ENCODE results near the gene SPIN1.

Gene SPIN1

DNA sequence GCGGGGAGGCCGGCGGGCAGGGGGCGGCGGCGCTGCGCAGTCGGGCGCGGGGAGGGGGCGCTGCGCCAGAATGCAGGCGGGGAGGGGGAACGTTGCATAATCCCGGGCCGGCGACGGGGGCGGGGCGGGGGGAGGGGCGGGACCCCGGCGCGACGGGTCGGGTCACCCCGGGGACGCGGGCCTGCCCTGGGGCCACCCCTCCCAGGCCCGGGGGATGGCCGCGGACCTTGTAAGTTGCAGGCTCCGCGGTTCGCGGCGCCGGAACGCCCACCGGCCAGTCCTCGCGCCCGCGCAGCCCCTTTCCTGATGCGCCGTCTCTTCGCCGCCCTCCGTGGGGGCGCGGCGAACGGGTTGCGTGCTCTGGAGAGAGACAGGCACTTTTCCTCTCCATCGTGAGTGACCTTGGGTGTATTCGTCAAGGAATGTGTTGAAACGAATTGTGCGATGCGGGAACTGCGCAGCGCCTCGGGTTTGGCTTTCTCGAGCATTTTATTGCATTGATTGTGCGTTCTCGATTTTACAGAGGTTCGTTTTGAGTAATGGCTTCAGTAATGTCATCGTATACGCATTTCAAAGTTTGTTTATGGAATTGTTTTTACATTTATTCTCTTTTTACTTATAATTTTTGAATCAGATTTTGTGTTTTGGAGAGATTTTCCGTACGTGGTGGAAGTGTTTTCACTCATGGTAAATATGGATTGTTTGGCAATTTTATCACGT is 802 bp downstream of the SPIN1 start:
- peak; percentile 43 for DNase-seq

- DNase-seq, result no peak
These were observed 2.2 kb downstream of the SPIN1 start for GRCh38 chr9:88390371-88390990.

GRCh38 chr9:88391236-88391635 is 3.0 kb downstream of the SPIN1 start:
- DNase-seq, result no peak

DNA sequence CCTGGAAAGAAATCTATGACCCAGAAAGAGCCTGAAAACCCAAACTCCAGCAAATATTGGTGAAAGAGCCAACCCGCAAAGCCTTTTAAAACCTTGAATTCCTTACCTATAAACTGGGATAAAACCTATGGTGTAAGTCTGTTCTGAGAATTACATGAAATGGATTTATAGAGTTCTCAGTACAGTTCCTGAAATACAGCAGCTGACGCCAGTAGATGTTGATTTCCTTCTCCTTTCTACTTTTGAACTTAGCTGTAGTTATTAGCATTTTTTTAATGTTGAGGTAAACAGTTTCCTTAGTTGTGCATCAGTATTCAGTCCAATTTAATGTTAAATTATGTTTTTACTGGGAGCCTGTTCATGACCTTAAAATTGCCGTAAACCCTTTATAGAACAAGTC is 3.7 kb downstream of the SPIN1 start:
- no peak for DNase-seq

- no peak for DNase-seq
These were observed 4.3 kb downstream of the SPIN1 start for GRCh38 chr9:88392549-88392948.

GRCh38 chr9:88396836-88397577 is 8.8 kb downstream of the SPIN1 start:
- DNase-seq, result no peak

- DNase-seq, result no peak
These were observed 9.8 kb downstream of the SPIN1 start for GRCh38 chr9:88398016-88398415.

DNA sequence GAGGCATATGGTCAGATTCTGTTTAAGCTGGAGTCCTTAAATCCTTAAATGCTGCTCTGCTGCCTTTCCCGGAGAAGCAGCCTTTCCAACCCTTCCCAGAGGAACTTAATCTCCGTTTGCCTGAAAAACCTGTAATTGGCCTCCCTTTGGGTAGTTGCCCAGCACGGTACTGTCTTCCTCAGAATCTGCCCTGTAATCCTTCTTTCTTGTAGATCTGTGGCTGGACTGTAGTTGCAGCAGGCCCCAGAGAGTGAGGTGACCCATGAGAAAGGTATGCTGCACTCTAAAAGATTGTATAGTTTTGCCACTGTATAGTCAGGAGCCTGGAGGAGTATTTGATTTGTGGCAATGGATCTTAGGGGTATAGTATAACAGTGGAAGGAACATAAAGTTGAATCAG is 11.7 kb downstream of the SPIN1 start:
- DNase-seq, result peak; percentile 44

- DNase-seq, result no peak
These were observed 15.1 kb downstream of the SPIN1 start for GRCh38 chr9:88403340-88403739.

DNA sequence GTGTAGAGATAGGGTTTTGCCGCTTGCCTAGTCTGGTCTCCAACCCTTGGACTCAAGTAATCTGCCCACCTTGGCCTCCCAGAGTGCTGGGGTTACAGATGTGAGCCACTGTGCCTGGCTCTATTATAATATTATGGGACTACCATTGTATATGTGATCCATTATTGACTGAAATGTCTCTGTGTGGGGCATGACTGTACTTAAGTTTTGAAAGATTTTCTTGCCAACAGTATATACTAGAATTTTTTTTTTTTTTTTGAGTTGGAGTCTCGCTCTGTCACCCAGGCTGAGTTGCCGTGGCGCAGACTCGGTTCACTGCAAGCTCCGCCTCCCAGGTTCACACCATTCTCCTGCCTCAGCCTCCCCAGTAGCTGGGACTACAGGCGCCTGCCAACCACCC is 17.8 kb downstream of the SPIN1 start:
- no peak for DNase-seq

DNA sequence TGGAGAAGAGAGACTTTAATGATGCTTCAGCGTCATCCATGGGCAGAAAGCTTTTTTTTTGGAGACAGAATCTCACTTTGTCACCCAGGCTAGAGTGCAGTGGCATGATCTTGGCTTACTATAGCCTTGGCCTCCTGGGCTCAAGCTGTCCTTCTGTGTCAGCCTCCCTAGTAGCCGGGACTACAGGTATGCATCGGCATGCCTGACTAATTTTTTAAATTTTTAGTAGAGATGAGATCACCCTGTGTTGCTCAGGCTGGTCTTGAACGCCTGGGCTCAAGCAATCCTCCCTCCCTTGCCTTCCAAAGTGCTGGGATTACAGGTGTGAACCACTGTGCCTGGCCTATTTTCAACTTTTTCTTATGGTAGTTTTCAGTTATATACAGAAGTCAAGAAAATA is 23.2 kb downstream of the SPIN1 start:
- DNase-seq, result no peak

DNA sequence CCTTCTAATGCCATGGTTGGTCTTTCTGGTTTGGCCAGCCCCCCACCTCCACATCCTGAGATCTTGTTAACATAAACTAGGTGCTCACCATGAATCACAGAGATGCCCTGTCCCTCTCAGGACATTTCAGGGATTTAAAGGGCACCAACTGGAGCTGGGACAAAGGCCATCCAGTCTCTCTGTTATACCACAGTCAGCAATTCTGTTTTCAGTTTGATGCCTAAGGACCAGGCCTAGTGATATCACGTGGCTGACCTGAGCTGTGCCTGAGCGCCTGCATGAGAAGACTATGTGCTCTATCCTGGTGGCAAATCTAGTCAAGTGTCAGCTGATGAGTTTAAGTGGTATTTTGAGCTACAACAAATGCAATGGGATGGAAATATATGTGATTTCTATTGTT is 26.1 kb downstream of the SPIN1 start:
- DNase-seq, result no peak

GRCh38 chr9:88418025-88418424 is 29.8 kb downstream of the SPIN1 start:
- DNase-seq, result no peak

DNA sequence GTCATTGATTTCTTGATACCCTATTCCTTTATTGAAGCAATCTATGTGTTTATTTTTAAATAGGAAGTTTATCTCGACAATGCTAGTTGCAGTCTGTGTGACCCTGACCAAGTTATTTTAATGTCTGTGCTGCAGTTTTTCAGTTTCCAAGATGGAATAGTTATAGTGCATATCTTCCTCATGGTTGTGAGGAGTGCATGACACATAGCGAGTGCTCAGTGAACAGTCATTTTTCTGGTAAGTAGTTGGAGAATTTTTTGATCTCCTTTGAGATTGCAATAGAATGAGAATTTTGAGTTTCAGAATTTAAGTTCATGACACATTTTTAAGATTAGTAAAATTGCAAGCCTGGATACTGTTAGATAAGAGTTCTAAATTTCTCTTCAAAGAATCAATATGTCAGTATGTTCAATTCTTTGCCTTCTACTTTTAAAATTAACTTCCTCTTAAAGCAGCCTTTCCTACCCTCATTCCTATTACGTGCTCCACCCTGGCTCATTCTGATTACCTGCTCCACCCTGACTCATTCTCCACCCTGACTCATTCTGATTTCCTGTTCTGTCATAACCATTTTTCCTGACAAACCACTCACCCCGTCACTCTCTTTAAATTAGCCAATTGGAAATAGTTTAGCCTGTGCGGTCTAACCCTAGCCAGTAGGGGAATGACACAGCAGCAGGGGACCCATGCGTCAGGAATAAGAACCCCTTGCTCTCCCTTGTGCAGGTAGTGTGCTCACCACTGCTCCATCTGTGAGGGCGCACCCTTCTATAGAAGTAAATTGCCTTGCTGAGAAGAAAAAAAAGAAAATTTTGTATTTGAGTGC is 30.7 kb downstream of the SPIN1 start:
- no peak for DNase-seq

GRCh38 chr9:88420227-88420626 is 32.0 kb downstream of the SPIN1 start:
- no peak for DNase-seq

DNA sequence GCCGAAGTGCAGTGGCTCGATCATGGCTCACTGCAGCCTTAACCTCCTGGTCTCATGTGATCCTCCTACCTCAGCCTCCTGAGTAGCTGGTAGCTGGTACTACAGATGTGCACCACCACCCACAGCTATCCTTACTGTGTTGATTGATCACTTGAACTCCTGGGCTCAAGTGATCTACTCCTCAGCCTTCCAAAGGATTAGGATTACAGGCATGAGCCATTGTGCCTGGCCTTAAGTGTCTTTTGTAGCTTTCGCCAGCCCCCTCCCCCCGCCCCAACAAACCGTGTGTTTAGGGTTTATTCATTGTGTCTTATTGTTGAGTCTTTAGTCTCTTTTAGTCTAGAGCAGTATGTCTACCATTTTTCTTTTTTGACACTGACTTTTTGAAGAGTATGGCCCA is 33.1 kb downstream of the SPIN1 start:
- no peak for DNase-seq

DNA sequence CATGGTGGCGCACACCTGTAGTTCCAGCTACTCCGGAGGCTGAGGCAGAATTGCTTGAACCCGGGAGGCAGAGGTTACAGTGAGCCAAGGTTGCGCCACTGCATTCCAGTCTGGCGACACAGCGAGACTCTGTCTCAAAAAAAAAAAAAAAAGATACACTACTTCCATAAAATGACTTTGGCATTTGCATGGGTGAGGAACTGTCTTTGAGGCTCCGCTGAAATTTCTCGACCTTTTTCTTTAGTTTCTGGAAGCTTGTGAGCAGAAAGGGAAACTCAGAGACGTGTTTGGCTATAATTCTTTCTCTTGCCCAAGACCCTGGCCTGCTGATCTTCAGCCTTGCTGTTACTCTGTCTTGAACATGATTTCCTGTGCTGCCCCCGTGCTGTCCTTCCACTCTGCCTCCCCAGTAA is 37.3 kb downstream of the SPIN1 start:
- DNase-seq, result no peak

DNA sequence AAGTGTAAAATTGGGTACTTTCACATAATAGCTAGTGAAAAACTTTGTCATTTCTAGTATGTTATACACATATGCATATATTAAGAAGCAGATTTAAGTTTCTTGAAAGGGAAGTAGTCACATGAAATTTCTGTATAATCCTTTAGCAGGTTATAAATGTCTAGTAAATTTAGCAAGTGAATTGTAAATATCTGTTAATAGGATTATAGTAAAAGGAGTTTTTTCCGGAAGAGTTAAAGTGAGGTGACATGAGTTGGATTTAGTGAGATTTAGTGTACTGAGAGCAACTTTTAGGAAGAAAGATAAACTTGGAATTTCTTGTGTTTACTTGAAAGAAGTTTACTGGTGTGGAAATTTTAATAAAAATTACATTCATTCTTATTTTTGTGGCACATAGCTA is 38.4 kb downstream of the SPIN1 start:
- no peak for DNase-seq

DNA sequence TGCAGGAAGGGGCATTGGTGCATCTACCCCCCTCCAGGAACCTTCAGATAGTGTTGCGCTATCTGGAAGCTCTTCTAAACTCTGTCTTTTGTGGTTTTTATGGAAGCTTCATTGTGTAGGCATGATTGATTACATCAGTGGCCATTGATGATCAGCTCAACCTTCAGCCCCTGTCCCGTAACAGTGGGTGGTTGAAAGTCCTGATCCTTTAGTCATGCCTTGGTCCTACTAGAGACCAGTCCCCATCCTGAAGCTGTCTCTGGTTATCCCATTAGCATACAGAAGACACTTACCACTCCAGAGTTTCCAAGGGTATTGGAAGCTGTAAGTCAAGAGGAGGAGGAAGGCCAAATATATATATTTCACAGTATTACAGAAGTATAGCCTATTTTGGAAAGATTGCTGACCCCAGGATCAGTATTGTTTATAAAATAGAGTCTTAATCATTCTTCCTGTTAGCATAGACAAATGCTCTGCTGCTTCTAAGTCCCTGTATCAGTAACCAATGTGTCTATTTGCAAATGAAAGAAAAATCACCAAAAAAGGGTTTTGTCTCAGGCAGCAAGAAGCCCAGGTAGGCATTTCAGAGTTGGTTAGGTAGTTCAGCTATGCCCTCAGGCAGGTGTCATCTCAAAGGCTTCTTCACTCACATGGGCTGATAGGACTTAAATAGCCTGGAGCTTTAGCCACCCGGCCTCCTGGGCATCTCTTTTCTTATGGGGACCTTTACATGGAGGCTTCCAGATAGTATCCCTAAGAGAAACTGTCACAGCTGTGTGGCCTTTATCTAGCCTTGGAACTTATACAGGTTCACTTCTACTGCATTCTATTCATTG is 41.6 kb downstream of the SPIN1 start:
- DNase-seq, result no peak

DNA sequence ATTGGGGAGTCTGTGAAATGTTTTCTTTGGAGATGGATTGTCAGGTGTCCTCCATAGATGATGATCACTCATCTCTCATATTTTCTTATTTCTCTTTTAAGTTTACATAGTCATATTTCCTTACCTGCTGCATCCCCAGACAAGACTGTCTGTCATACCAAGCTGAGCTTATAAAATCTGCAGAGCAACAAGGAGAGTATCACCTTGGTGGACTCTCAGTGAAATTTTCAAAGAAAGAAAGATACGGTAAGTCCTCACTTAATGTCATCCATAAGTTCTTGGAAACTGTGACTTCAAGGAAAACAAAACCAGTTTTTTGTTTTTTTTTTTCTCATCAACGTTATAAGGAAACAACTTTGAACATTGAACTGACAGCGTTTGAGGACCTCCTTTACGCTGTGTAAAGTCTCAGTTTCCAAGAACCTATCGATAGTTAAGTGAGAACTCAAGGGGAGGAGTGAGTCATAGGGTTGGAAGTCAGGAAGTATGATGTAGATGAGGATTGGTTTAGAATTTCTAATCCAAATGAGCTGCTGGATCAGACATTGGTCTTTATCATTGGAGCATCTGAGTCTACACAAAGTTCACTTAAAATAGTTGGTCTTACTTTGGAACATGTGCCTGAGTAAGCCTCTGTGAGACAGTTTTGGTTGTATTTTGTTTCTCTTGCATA is 45.5 kb downstream of the SPIN1 start:
- DNase-seq, result no peak

GRCh38 chr9:88435336-88435735 is 47.1 kb downstream of the SPIN1 start:
- DNase-seq, result no peak

- no peak for DNase-seq
These were observed 48.1 kb downstream of the SPIN1 start for GRCh38 chr9:88436379-88436778.
